ENCODE results near the gene ROBO1. TPM values are rescaled to one million over a fixed set of nuclear protein-coding genes. Genes with fewer than 3 reads are reported as not detected.

The ROBO1 gene
- total and polyA plus RNA-seq, 2 of the 13 experiments (the other 11 are each of a cell fraction or from before 2014, with no cell fraction given): 52.2 to 71.0 TPM

GRCh38 chr3:79586232-79586631, 181.6 kb downstream of the ROBO1 start (continued):
- TF ChIP-seq, protein P1, sequence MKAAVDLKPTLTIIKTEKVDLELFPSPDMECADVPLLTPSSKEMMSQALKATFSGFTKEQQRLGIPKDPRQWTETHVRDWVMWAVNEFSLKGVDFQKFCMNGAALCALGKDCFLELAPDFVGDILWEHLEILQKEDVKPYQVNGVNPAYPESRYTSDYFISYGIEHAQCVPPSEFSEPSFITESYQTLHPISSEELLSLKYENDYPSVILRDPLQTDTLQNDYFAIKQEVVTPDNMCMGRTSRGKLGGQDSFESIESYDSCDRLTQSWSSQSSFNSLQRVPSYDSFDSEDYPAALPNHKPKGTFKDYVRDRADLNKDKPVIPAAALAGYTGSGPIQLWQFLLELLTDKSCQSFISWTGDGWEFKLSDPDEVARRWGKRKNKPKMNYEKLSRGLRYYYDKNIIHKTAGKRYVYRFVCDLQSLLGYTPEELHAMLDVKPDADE (CRISPR knock-in tag; IDR thresholded peaks at IDR 0.05): no peak
- TF ChIP-seq BCL6 (CRISPR knock-in tag; IDR thresholded peaks at IDR 0.05) (no peak), CBX5 (CRISPR knock-in tag; IDR thresholded peaks at IDR 0.05; ENCODE audit: borderline replicate concordance) (no peak), MXD3 (CRISPR knock-in tag; IDR thresholded peaks at IDR 0.05) (no peak), ELF3 (CRISPR knock-in tag; IDR thresholded peaks at IDR 0.05) (no peak), RBM39 (IDR thresholded peaks at IDR 0.05; ENCODE audit: low read depth, low read length, poor library complexity, severe bottlenecking) (no peak), MTF2 (CRISPR knock-in tag; IDR thresholded peaks at IDR 0.05; ENCODE audit: borderline replicate concordance) (no peak), RFXAP (CRISPR knock-in tag; IDR thresholded peaks at IDR 0.05; ENCODE audit: borderline replicate concordance) (no peak), NFYC (CRISPR knock-in tag; IDR thresholded peaks at IDR 0.05) (no peak), CEBPG (CRISPR knock-in tag; IDR thresholded peaks at IDR 0.05) (no peak)
- TF ChIP-seq, protein P2, sequence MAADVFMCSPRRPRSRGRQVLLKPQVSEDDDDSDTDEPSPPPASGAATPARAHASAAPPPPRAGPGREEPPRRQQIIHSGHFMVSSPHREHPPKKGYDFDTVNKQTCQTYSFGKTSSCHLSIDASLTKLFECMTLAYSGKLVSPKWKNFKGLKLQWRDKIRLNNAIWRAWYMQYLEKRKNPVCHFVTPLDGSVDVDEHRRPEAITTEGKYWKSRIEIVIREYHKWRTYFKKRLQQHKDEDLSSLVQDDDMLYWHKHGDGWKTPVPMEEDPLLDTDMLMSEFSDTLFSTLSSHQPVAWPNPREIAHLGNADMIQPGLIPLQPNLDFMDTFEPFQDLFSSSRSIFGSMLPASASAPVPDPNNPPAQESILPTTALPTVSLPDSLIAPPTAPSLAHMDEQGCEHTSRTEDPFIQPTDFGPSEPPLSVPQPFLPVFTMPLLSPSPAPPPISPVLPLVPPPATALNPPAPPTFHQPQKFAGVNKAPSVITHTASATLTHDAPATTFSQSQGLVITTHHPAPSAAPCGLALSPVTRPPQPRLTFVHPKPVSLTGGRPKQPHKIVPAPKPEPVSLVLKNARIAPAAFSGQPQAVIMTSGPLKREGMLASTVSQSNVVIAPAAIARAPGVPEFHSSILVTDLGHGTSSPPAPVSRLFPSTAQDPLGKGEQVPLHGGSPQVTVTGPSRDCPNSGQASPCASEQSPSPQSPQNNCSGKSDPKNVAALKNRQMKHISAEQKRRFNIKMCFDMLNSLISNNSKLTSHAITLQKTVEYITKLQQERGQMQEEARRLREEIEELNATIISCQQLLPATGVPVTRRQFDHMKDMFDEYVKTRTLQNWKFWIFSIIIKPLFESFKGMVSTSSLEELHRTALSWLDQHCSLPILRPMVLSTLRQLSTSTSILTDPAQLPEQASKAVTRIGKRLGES (CRISPR knock-in tag; IDR thresholded peaks at IDR 0.05; ENCODE audit: borderline replicate concordance): no peak
